IPS DF 4.7 (cell line): ENCODE results near the gene SLC22A9.
"Not testable (repeated sequence)": the region's sequence is repeated elsewhere in the genome, so short reads cannot be mapped to it uniquely, and the experiment has no call there.

ENCODE experiments used
- DNase-seq: peaks from one replicate; pipeline ENCODE4 v3.0.0-alpha.2; 2013; ENCODE audit warnings: low spot score; ENCODE audit errors: extremely low read depth

The SLC22A9 gene

DNA sequence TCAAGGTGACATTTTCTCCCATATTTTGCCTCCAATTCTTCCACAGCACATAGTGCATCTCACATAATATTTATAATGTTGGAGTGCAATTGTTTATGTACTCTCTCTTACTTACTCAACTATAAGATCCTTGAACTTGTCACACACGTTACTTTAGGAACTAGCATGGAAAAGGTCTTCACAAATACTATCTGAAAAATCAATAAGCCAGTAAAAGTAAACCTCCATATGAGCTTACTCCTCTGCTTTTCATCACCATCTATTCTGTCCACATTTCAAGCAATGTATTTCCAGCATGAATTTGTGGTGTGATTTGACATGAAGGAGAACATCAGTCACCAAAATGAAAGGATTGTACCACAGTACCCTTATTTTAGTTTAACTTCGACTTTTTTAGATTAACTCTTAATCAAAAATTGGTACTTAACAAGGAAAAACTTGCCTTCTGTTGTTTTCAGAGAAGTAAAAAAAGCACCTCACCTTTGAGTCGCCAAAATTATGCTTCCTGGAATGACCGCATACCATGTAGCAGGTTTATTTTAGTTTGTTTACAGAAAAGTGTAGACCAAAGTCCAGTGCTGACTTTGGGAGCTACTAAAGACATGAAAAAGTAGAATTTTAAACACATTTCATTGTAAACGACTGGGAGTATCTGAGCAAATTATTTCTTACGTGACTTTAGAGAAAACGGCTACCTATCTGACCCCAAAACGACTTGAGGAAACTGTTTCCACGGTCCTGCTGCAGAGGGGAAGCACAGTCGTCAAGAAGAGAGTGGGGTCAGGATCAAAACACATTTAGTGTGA, at the start of gene SLC22A9:
TSS of gene SLC22A9 (plus strand) at position 621 of the 806 bp plus-strand sequence. CDS start 272 bp downstream, outside the sequence.
- no peak for DNase-seq

DNA sequence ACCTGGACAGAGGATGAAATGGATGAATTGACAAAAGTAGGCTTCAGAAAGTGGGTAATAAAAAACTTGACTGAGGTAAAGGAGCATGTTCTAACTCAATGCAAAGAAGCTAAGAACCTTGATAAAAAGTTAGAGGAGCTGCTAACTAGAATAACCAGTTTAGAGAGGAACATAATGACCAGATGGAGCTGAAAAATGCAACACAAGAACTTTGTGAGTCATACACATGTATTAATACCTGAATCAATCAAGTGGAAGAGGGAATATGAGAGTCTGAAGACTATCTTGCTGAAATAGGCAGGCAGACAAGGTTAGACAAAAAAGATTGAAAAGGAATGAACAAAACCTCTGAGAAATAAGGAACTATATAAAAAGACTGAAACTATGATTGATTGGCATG, 47.9 kb upstream of the SLC22A9 start:
- no peak for DNase-seq

DNA sequence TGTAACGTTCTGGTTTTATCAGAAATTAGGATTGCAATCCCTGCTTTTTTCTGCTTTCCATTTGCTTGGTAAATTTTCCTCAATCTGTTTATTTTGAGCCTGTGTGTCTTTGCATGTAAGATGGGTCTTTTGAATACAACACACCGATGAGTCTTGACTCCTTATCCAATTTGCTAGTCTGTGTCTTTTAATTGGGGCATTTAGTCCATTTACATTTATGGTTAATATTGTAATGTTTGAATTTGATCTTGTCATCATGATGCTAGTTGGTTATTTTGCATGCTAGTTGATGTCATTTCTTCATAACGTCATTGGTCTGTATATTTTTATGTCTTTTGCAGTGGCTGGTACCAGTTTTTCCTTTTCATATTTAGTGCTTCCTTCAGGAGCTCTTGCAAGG, 34.5 kb upstream of the SLC22A9 start:
- not testable (repeated sequence) for DNase-seq

DNA sequence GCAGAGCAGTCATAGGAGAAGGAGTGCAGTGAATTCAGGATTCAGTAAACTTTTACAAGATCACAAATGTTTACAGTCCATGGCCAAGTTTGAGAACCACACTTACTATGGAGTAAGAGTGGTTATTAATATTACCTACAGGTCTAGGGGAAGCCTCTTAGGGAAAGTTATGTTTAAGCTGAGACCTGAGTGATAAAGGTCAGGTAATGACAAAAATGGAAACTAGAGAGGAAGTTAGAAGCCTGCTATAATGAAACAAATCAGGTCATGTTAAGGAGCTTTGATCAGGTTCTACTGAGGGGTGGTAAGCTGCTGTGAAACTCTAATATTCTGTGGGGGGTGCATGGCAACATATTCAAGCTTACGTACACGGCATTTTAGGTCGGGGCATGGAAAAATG, 32.5 kb upstream of the SLC22A9 start:
- DNase-seq: no peak

DNA sequence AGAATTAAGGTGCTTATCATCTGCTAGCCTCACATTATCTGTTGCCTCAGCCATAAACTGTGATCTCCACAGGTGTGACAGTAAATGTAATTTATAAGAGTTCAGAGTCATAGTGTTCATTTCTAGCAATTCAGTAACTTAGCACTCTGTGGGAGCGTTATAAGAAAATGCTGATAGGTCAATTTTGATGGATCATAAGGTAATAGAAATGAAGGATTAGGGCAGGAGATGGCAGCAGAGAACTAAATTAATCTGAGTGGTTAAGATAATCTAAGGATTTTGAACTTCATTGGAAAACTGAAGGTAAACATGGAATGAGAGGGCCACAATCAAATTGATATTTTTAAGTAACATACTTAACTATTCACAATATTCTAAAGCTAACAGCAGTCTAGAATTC, 26.5 kb upstream of the SLC22A9 start:
- DNase-seq: no peak

DNA sequence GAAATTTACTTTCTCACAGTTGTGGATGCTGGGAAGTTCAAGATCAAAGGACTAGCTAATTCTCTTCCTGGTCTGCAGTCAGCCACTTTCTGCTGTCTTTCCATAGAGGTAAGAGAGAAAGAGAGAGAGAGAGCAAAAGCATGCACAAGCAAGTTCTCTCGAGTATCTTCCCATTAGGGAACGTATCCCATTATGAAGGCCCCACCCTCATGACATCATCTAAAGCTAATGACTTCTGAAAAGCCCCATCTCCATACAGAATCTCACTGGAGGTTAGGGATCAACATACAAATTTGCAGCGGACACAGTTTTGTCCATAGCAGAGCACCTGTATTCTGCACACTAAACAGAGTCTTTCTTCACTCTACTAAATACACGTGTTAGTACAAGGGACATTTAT, 17.4 kb upstream of the SLC22A9 start:
- DNase-seq: no peak

DNA sequence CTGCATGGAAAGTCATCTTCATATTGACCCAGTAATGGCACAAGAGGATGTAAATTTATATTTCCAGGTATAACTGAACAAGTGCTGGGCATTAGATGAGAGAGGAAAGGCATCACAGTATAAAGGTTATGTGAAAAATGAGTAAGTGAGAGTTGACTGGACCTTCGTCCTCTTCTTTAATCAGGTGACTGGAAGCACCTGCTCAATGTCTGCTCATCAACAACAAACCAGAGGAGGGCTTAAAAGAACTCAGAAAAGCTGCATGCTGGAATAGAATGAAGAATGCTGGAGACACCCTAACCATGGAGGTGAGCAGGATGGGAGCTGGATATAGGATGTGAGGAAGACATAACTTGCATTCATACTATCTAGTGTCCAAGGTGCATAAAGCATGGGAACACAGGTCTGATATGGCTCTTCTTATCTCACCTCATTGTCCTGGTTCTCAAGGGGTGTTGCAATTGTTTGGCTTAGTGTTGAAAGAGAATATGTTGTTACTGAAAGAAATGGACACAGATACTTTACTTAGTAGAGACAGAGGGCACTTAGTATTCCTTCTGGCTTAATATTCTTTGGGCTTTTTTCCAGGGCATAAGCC, 7.3 kb upstream of the SLC22A9 start:
- DNase-seq: no peak

DNA sequence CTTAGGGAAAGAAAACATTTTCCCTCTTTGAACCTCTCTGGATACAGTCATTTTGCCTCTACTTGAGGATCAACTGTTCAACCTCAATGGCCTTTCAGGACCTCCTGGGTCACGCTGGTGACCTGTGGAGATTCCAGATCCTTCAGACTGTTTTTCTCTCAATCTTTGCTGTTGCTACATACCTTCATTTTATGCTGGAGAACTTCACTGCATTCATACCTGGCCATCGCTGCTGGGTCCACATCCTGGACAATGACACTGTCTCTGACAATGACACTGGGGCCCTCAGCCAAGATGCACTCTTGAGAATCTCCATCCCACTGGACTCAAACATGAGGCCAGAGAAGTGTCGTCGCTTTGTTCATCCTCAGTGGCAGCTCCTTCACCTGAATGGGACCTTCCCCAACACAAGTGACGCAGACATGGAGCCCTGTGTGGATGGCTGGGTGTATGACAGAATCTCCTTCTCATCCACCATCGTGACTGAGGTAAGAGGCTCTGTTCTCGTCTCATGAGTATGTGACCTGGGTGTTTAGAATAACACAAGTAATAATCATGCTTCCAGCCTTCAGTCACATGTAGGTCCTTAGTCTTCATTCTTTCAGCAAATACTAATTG, 495 bp downstream of the SLC22A9 start:
- no peak for DNase-seq

DNA sequence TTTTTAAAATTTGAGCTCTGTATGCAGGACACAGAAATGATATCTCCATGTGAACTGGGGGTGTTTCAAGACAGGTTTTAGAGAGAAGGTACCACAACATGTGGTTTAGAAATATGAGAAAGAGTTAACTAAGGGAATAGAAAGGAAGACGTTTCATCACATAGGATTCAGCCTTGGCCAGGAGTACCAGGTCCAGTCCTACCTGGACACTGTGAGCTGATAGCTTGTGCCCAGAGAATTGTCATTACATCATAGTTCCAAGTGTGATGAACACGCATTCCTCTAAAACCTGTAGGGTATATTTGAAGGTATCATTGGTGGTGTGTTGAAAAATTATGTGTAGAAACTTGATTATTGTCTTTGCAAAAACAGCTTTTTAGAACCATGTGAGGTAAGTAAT, 1.8 kb downstream of the SLC22A9 start:
- DNase-seq: no peak

DNA sequence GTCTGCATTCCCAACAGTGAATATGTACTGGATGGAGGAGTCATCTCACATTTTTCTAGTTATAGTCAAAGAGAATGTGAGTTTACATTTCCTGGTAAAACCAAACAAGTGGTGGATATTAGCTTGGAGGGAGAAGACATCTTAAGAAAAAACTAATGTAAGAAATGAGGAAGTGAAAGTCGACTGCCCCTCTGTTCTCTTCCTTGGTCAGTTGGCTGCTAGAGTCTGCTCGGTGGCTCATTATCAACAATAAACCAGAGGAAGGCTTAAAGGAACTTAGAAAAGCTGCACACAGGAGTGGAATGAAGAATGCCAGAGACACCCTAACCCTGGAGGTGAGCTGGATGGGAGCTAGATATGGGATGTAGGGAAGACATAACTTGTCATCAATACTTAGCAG, 5.8 kb downstream of the SLC22A9 start:
- DNase-seq: no peak

DNA sequence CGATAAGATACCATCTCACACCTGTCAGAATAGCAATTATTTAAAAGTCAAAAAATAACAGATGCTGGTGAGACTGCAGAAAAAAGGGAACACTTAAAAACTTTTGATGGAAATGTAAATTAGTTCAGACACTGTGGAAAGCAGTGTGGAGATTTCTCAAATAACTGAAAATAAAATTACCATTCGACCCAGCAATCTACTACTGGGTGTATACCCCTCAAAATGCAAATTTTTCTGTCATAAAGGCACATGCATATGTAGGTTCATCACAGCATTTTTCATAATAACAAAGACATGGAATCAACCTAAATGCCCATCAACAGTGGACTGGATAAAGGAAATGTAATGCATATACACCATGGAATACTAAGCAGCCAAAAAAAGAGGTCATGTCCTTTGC, 10.5 kb downstream of the SLC22A9 start:
- DNase-seq: no peak

DNA sequence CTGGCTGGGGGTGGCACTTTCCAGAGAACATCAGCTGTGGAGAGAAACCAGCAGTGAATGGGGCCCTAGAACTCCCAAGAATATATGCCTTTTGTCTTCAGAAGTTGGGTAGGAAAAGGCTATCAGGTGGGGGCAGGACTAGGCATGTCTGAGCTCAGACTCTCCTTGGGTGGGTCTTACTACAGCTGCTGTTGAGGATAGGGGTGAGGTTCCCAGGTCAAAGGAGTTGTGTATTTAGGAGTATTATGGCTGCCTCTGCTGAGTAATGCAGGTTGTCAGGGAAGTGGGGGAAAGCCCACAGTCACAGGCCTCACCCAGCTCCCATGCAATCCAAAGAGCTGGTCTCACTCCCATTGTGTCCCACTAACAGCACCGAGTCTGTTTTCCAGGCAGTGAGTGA, 26.1 kb downstream of the SLC22A9 start:
- no peak for DNase-seq

DNA sequence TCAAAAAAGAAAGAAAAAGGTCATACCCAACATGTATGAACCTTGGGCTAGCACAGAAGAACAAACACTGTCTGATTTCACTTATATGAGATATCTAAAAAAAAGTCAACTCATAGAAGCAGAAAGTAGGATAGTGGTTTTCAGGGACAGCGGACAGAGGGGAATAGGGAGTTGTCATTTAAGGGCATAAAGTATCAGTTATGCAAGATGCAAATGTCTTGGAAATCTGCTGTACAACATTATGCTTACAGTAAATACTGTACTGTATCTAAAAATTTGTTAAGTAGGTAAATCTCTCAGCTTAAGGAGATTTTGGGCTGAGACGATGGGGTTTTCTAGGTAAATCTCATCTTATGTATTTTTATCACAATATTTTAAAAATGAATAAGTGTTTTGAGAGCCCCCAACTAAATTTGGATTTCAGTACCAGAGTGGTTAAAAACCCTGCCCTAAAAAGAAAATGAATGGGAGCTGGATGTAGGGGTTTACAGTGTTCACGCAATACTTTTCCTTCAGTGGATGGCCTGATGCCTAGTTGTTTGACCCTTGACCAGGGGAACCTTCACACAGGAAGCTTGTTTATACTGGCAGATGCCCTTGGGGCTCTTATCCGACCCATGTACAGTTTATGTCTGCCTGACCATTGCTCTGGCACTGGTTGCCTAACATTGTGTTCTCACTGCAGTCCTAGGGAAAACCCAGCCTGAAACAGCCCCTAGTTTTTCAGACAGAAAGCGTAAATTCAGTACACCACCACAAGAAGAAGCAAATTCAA, 34.8 kb downstream of the SLC22A9 start:
- no peak for DNase-seq

DNA sequence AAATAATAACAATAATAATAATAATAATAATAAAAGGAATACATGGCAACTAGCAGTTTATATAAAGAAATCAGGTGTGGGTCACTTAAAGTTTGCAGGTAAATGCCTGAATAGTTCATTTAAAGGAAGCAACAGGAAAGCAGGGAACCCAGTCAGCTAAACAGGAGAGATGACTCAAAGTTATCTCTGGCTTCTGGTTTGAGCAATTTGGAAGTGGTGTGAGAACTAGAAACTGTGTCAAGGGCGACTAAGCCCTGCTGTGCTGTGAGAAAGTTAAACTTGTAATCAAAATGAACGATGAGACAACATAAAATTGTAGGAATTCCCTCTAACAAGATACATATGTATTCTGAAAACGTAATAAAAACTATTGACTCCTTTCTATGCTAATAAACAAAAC, 35.5 kb downstream of the SLC22A9 start:
- no peak for DNase-seq

DNA sequence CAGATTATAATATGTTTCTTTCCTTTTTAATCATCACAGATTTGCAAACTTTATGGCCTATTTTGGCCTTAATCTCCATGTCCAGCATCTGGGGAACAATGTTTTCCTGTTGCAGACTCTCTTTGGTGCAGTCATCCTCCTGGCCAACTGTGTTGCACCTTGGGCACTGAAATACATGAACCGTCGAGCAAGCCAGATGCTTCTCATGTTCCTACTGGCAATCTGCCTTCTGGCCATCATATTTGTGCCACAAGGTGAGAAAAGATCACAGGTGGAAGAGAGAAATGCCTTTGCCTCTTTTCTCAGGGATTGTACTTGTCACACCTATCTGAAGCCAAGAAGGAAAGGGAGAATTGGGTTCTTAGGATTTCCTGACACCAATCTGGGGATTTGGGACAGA, 36.9 kb downstream of the SLC22A9 start:
- no peak for DNase-seq

DNA sequence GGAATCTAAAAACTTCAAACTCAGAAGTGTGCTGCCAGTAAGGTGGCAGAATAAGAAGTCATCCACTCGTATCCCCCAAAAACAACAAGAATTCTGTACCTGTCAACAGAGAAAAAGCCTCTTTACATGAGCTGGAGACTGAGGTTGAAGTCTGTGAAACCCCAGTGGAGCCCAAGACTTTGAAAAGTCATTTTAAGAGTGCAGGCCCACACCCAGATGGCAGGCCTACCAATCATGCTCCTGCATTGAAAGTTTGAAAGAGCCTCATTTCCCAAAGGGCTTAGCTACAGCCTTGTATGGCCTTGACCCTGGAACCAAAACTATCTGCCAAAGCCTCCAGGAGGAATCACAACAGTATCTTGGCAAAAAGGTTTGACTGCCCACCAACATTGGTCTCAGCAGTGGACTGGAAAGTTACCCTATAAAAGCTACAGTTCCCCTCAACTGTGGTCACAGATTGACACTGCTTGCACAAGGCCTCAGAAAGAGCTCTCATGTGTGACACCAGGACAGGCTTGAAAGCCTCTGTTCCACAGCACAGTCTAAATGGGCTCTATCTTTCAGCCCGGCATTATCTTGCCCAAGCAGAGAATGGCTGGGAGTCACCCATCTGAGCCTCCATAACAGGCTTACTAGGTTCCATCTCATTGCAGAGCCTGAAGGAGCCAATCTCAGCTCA, 47.7 kb downstream of the SLC22A9 start:
- no peak for DNase-seq

DNA sequence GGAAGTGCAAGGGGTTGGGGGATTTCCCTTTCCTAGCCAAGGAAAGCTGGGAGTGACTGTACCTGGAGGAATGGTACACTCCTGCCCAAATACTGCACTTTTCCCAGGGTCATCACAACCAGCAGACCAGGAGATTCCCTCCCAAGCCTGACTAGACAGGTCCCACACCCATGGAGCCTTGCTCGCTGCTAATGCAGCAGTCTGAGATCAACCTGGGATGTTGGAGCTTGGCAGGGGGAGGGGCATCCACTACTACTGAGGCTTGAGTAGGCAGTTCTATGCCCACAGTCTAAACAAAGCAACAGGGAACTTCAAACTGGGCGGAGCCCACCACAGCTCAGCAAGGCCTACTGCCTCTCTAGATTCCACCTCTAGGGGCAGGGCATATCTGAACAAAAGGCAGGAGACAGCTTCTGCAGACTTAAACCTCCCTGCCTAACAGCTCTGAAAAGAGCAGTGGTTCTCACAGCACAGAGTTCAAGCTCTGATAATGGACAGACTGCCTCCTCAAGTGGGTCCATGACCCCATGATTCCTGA, 58.5 kb downstream of the SLC22A9 start:
- no peak for DNase-seq

DNA sequence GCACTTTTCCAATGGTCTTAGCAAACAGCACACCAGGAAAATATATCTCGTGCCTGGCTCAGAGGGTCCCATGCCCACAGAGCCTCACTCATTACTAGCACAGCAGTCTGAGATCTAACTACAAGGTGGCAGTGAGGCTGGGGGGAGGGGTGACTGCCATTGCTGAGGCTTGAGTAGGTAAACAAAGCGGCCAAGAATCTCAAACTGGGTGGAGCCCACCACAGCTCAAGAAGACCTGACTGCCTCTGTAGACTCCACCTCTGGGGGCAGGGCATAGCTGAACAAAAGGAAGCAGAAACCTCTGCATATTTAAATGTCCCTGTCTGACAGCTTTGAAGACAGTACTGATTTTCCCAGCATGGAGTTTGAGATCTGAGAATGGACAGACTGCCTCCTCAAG, 61.1 kb downstream of the SLC22A9 start:
- DNase-seq: not testable (repeated sequence)

DNA sequence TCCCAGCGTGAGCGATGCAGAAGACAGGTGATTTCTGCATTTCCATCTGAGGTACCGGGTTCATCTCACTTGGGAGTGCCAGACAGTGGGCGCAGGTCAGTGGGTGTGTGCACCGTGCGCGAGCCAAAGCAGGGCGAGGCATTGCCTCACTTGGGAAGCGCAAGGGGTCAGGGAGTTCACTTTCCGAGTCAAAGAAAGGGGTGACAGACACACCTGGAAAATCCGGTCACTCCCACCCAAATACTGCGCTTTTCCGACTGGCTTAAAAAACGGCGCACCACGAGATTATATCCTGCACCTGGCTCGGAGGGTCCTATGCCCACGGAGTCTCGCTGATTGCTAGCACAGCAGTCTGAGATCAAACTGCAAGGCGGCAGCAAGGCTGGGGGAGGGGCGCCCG, 65.8 kb downstream of the SLC22A9 start:
- not testable (repeated sequence) for DNase-seq

DNA sequence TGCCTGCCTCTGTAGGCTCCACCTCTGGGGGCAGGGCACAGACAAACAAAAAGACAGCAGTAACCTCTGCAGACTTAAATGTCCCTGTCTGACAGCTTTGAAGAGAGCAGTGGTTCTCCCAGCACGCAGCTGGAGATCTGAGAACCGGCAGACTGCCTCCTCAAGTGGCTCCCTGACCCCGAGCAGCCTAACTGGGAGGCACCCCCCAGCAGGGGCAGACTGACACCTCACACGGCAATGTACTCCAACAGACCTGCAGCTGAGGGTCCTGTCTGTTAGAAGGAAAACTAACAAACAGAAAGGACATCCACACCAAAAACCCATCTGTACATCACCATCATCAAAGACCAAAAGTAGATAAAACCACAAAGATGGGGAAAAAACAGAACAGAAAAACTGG, 66.2 kb downstream of the SLC22A9 start:
- not testable (repeated sequence) for DNase-seq

DNA sequence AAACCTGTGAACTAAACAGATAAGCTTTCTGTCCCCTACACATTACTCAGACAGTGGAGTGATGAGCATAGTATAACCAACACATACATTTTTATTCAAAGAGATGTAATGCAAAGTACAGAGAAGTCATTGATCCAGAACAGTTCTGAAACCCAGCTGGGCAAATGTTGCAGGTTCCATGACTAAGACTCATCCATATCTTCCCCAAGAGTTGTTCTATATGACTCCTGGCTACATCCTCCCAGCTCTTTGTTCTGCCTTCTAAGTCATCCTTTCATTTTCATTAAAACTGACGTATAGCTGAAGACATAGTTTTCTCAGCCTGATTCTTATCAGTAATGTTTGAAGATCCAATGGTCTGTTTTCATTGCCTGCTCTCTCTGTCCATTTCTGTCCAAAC, 74.1 kb downstream of the SLC22A9 start:
- no peak for DNase-seq
